GM18519 (cell line): ENCODE results near the gene HPX.

Experiments used
- ATAC-seq: cut with Tn5 transposase; IDR thresholded peaks from one replicate; pipeline ENCODE4 v1.9.1; 2021; ENCODE audit warnings: mild to moderate bottlenecking, moderate library complexity; ENCODE audit not compliant: unreplicated experiment, low FRiP score

Gene HPX

DNA sequence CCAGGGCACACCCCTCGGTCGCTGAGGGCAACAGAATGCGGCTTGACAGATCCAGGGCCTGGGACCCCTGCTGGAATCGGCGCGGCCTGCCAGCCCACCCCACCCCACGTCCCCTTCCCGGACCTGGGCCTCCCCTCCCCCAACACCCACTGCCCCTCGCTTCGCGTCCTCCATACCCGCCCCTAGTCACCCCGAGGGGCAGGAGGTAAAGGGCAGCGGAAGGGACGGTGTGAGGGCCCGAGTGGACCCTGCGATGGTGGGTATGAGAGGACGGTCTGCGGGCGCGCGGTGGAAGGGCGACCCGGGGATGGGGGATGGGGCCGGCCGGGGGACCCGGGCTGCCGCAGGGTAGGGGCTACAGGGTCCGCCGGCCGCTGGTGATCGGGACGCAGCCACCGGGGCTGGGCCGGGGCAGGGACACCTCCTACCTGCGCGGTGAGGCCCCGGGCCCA lies 22.2 kb downstream of the HPX start:
- ATAC-seq: no peak

DNA sequence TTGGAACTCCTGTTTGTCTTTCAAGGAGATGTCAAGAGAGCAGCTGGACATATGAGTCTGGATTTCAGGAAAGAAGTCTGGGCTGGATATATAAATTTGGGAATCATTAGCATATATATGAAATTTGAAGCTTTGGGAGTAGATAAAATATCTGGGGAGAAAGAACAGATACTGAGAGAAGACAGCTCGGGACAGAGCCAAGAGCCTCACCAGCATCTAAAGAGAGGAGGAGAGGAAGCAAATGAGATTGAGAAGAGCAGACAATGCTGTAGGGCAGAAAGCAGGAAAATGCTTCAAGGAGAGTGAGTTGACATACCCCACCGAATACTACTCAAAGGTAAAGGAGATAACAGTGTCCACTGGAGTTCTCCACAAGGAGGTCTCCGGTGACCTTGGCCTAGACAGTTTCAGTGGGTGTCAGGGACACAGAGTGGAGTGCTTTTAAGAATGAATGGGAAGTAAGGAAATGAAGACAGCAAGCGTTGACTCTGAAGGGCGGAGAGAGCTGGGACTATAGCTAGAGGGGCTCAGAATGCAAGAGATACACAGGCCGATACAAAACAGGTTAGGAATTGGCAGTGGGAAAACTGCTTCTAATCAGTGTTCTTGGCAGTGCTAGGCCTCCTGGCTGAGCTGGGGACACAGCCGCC lies 22.8 kb downstream of the HPX start:
- no peak for ATAC-seq

DNA sequence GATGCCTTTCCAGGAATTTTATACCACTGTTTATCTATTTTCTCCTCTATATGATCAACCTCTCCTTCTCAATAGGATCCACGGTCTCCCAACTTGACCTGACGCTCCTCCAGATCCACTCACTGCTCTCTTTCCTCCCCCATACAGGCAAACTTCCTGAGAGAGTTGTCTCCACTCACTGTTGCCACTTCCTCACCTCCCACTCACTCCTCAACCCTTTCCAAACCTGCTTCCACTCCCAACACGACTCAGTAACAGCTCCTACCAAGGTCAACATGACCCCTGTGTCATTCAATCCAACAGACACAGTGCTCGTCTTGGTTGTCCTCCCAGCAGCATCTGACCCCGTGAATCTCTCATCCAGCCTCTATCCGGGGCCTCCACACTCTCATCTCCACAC lies 25.0 kb downstream of the HPX start:
- ATAC-seq: no peak

DNA sequence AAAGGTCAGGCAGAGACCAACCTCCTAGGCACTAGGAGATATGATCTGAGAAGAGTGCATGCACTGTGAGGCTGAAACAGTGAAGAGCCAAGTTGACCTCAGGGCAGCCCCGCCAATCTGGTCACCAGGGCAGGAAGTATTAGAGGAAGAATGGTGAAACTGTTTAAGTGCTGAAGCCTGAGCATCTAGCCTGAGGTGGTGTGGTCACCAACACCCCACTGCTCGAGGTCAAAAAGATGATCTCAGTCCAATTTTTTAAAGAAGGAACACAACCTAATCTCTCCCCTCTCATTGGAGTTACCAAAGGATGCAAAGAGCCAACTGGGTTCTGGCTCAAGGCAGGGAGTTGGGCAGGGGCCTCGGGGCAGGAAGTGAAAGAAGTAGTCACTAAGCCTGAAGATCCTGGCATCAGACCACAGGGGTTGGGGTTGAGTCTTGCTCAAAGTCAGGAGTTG lies 25.9 kb downstream of the HPX start:
- no peak for ATAC-seq

DNA sequence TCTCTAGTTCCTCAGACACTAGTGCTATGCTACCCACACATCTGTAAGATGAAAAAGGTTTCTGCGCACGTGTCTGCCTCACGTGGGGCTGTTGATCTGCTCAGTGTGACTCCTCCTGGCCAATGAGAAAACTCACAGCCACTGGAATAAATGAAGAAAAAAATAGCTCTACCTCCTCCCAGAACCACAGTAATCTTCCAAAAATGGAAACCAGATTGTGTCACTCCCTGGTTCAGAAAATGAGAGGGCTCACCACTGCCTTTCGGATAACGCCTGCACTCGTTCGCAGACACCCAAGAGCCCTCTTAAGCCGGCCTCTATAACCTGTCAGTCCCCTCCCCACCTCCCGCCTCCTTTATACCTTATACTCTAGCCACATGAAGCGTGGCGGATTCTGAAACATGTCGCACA lies 27.0 kb downstream of the HPX start:
- no peak for ATAC-seq

DNA sequence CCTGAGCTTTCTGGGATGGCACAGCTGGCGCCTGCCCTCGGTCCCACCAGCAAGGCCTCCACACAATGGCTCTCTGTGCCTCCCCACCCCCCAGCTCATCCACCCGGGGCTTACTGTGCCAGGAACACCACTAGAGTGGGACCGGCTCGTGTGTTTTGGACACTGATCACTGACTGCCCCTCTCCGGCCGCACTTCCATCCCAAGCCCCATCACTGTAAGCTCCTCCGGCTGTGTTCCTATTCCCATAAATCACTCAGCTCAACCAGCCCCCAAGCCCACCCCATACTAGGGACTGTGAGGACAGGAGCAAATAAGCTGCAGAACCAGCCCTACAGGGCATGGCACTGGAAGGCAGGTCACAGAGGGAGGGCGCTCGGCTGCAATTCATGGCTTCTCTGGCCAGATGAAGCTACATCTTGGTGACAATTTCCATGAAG lies 29.2 kb downstream of the HPX start:
- no peak for ATAC-seq

DNA sequence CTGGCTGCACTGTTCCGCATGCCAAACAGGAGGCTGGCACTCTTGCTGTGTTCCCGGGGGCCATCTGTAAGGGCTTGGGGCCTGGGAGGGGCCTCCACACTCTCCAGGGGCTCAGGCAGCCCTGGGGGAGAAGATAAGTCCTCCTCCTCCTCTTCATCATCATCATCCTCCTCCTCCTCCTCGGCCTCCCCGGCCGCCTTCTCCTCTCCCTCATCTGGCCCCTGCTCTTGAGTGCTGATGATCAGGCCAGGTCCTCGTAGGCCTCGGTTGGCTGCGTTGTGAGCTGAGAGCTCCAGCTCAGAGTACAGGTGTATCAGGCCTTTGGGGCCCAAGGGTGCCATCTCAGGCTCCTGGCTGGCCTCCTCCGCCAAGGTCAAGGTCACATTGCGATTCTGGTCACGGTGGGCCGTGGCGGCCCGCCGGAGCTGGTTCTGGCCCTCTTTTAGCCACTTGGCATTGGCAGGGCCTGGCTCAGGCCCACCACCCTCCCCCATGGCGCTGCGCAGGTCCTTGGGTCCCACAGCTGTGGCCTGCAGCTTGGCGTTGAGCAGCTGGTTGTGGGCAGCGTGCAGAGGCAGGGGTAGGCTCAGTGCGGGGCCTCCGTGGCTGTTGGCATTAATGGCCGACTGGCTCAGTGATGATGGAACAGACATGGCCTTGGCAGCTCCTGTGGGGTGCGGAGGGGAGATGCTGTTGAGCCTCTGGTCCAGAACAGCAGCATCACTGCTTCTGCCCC lies 29.9 kb downstream of the HPX start:
- no peak for ATAC-seq

DNA sequence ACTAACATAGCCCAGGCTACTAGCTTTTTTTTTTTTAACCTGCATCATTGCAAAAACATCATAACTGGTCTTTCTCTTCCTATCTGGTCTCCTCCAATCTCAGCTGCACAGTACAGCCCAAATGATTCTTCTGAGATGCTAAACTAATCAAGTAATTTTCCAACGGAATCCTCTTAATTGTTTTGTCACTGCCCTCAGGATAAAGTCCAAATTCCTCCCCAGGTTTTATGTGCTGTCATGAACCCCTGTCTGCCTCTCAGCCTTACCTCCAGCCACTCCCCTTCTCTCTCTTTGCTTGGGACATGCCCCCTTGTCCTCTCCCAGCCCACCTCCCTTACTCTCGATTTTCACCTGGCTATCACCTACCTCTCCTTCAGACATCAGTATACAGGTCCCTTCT lies 34.4 kb downstream of the HPX start:
- ATAC-seq: no peak

DNA sequence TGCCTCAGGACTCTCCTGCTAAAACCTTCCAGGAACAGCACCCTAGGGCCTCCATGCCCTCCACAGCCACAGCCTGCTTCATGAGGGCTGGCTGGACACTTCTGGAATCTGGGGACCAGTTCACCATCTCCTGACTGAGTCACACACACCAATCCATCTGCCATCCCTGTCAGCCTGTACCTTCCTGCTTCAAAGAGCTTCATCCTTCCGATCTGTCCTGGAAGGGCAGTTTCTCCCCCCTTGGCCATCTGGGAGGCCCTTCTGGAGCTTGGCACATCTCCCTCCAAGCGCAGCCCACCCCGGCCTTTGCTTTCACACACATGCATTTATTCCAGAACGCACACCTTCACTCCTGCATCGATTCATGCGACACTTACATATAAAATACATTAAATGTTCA lies 34.9 kb downstream of the HPX start:
- ATAC-seq: no peak

DNA sequence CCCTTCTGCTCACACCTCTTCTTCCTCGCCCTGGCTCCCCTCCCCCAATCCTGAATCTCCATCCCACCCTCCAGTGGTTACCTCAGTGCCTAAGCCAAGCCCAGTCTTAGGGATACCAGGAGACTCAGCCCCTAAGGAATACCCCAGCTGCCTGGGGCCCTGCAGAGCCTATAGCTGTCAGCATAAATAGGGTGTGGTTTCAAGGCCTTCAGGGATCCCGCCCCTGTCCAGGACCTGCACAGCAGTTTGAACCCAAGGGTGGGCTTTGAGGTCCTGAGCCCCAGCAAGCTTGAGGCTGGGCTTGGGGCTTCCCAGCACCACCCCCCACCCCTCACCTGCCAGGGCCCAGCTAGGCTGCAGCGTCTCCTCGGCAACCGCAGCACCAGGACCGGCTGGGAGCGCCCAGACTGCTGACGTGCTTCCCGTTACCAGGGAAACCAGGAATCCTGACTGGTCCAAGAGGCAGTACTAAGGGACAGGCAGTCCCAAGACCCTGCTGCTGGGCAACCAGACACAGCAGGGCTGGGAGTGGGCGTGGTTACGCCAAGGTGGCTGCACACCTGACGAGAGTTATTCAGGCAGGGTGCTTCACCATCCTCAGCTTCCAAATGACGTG lies 35.6 kb downstream of the HPX start:
- no peak for ATAC-seq

DNA sequence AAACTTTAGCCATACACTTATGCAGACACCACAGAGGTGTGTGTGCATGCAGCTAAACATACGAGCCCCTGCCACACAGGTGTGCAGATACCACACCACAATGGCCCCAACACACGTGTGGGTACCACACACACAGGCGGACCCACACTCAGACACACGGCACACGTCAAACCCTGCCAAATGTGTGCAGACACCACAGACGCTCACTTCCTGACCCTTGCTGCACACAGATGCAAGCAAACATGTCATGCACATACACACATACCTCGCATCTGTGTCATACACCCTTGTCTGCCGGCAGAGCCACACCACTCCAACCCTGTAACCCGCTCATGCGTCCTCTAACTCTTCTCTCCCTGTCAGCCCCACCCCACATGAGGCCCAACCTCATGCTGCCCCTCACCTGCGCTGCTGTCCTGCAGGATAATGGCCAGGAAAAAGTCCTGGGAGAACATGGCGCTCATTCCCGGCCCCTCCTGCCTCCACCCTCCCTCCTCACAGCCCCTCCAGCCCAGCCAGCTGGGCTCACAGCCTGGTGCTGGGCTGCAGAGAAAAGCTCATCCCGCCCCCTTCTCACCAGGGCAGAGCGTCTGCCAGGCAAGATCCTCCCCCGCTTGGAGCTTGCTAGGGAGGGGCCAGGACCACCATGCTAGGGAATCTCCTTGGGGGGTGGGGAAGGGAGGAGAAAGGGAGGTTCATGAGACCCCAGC lies 36.3 kb downstream of the HPX start:
- ATAC-seq: no peak

DNA sequence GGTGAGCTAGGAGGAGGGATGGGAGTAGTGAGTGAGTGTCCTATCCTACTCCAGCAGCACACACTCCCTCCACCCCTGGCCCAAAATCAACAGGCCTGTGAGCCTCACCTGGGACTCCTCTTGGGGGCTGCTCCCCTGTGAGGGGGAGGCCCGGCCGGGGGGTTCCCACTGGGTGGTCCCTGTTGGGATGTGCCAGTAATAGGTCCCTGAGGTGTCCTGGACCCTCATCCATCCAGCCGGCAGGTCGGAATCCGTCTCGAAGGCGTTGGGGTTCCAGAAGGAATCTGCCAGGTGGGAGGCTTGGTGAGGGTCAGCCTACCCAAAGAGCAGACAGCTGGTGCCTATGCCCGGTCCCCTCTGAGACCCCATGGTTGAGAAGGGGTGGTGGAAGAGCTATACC lies 37.2 kb downstream of the HPX start:
- ATAC-seq: no peak

DNA sequence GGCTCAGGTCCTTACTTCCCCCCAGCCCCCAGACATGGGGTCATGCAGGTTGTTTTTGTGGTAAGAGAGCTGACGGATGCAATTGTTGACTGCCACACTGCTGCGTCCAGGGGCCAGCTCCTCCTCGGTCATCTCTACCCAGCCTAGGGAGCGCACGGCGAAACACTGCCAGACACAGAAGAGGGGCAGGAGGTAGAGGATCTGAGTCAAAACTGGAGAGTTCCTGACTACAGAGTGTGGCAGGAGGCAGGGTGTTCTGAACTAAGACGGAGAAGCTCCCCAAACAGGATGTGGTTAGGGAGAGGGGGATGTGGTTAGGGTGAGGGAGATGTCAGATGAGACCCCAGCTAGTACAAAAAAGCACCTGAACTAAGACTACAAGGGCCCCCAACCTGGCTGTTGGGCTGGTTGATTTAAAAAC lies 38.2 kb downstream of the HPX start:
- ATAC-seq: peak; percentile 95

DNA sequence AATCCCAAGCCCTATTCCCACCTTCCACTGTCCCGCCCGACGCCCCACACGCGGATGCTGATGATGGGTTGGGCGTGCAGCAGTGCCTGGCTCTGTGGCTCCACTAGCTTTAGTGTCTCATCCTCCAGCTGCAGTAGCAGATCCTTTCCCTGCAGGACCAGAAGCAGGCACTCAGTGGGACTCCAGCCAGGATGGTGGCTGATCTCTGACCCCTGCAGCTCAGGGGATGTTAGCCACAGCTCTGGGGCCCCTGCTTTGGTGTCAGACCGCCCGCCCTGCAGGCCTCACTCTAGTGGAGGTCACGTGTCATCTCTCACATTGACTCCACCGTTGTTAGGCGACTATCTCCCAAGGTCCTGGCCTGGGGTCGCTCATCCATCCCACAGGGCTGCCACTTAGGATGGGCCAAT lies 38.7 kb downstream of the HPX start:
- no peak for ATAC-seq

DNA sequence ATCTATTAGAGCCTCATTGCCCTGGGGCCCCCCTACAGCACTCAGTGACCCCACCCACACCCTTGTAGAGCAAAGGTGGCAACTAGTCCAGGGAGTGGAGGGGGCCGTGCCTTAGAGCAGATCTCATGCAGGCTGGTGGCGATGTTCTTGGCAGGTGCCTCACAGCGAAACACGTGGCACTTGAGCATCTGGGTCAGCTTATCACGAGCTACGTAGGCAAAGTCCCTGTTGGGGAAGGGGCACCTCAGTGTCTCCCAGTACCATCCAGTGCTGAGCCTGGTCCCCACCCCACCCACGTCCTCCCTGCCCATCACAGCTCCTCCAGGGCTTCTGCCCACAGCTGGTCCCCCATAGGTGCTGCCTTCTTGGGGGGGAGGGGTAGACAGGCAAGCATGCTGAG lies 39.3 kb downstream of the HPX start:
- no peak for ATAC-seq

DNA sequence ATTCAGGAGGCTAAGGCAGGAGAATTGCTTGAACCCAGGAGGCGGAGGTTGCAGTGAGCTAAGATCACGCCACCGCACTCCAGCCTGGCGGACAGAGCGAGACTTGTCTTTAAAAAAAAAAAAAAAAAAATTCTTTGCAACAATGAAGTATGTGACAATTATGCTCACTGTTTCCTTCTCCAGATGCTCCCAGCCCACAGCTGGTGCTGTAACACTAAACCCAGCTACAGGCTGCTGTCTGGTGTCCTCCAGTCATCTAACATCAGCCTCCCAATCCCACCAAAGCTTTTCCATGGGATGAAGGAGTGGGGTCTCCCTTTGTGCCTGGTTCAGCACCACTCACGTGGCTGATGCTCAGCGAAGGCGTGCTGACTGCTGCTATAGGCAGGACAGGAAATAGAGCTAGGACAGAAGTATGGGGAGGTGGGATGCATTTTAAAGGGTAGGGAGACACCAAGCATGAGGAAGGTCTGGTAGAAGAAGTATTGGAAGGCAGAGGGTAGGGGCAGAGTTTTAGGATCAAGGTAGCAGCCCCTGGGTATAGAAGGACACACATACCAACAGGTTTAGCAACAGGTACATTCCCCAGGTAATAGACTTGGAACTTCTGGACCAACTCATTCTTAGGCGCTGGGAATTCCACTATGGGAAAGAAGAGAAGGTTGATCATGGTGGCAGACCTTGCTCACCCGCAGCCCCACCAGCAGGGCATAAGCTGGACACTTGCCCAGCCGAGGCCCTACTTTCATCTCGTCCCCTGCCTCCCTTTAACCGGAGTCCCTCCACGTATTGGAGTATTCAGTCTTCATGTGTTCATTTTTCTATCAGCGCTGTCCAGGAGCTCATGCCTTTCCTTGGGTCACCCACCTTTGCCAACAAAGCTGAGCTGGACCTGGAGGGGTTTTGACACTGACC lies 40.1 kb downstream of the HPX start:
- ATAC-seq: no peak

DNA sequence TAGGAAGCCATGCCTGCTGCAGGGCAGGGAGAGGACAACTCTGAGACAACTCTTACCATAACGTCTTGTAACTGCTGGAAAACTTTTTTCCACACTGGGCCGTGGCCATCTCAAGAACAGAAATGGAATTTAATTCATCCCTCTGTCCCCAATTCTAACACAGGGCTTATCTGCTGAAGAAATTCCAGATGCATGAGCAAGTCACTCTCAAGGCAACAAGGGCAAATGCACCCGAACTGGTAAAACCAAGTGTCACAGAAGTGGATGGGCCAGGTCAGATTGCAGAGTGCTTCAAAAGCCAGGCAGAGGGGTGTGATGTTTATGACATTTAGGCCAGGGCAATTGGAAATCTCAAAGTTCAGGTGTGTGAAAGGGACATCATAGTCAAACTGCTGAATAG lies 43.2 kb downstream of the HPX start:
- no peak for ATAC-seq

DNA sequence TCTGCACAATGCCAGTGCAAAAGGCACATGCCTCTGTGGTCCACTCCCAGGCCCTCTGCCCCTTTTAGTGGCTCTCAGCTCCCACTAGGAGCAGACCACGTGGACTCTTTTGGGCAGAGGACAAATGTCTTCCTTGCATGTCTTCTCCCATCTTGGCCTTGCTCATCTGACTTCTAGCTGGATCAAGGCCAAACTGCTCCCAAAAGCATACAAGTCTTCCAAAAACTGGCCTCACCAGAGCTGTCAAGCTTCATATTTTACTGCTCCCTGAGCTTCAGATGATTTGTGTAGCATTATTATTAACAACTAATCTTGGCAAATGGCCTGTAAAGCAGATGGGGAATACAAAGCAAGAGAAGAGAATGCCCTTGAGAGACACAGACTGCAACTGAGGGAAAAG lies 43.6 kb downstream of the HPX start:
- ATAC-seq: no peak

DNA sequence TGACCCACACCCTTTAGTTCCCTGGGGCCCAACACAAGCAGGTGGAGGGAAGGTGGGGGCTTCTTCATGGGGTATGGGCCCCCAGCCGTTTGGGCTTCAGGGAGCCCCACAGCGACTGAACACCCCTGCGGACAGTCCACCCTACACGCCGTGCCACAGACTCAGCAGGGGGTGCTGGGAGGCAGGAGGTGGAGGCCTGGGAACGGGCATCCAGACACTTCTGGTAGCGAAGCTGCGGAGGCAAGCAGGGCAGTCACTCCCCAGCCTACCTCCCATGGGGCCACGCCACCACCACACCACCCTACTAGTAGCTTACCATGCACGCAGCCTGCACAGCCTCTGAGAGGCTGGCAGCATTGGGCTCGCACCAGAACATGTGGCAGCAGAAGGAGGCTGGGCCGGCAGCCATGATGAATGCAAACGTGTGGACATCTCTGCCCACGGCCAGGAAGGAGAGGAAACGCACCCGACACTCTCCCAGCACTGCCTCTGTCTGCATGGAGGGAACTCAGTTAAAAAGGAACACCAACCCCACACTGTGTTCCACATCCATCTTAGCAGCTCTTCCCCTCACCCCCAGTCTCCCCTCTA lies 45.2 kb downstream of the HPX start:
- ATAC-seq: no peak
